Astrocyte of the cerebellum (primary cell): ENCODE data around the gene EXOSC9.

ENCODE experiments used
- DNase-seq: peaks from one replicate; pipeline ENCODE4 v3.0.0-alpha.2; 2011; ENCODE audit warnings: low read depth
- H3K4me3 ChIP-seq: 2 replicates; pipeline ENCODE4 v1.5.1; 2011; ENCODE audit warnings: mild to moderate bottlenecking, low read depth, low read length, moderate library complexity
- CTCF ChIP-seq: IDR thresholded peaks from 2 replicates; pipeline ENCODE4 v1.5.1; 2012; ENCODE audit warnings: low read length, low read depth, moderate library complexity, mild to moderate bottlenecking; ENCODE audit errors: missing control alignments
- in situ Hi-C: cut with HindIII; loops from 2 replicates; pipeline ENCODE4 v1.10.0; 2017; ENCODE audit warnings: low sequenced_read_pairs

EXOSC9 gene

GRCh38 chr4:121765971-121766538 lies 35.1 kb upstream of the EXOSC9 start:
- no peak for DNase-seq
- in situ Hi-C loops: no loop called here
- TF ChIP-seq CTCF: no peak
- H3K4me3 ChIP-seq: no peak overlapping the region

GRCh38 chr4:121767166-121767565 lies 34.0 kb upstream of the EXOSC9 start:
- in situ Hi-C loops: no loop called here
- H3K4me3 ChIP-seq: no peak overlapping the region
- no peak for DNase-seq

GRCh38 chr4:121769341-121769740 lies 31.8 kb upstream of the EXOSC9 start:
- in situ Hi-C loops: no loop called here
- TF ChIP-seq CTCF: no peak
- no peak overlapping the region for H3K4me3 ChIP-seq
- DNase-seq: no peak

More at GRCh38 chr4:121767166-121767565, 34.0 kb upstream of the EXOSC9 start:
- TF ChIP-seq CTCF: no peak

- no peak for TF ChIP-seq CTCF
- DNase-seq: no peak
- in situ Hi-C loops: no loop called here
- H3K4me3 ChIP-seq: no peak overlapping the region
Observed at GRCh38 chr4:121771869-121772268, 29.3 kb upstream of the EXOSC9 start.

GRCh38 chr4:121773883-121774282 lies 27.2 kb upstream of the EXOSC9 start:
- TF ChIP-seq CTCF: no peak
- DNase-seq: no peak
- in situ Hi-C loops: no loop called here
- H3K4me3 ChIP-seq: no peak overlapping the region

- DNase-seq: no peak
- no peak for TF ChIP-seq CTCF
- in situ Hi-C loops: no loop called here
- H3K4me3 ChIP-seq: no peak overlapping the region
Observed at GRCh38 chr4:121776610-121777401, 24.3 kb upstream of the EXOSC9 start.
